ENCODE measurements around the gene GRID1. TPM values are rescaled to one million over a fixed set of nuclear protein-coding genes. Genes with fewer than 3 reads are reported as not detected.

The GRID1 gene
- total RNA-seq, 4 donors from 2014 or later, result 0.03 to 2.7 (median 0.49) TPM

- Histone ChIP-seq H3K36me3 (no peaks in the 10 kb centered on the region), H3K4me1 (peaks cover 0 to 13% (median 0%) of the 10 kb centered on the region in 3 donors), H3K9me3 (no peaks in the 10 kb centered on the region), H3K4me3 (no peak overlapping the region), H3K27me3 (no peaks in the 10 kb centered on the region), H3K27ac (no peak overlapping the region)
- TF ChIP-seq POLR2A (IDR thresholded peaks at IDR 0.05), result no peak
- no peak for TF ChIP-seq CTCF (IDR thresholded peaks at IDR 0.05)
- DNase-seq, result no peak
- WGBS, 2 donors, result 91 to 94% methylated on average over 3 of the region's 3 CpGs
- intact Hi-C loops (cut with DNase I), result no loop called here
Observed at GRCh38 chr10:85787881-85788280, 578.7 kb downstream of the GRID1 start.

DNA sequence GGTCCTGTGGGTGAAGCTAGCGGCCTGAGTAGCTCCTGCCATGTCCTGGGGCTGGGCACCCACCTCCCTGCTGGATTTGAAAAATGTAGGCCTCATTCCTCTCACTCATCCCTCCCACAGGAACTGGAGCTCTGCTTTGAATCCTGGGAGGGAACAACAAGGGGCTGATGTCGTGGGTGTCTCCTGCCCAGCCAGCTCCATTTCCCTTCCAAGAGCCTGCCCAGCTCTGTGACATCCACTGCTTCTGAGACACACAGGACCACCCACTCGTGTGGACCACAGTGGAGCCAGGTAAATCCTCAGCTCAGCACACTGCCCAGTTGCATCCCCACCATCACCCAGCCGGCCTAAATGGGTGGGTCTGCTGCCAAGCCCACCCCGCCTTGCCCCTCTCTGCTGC lies 579.2 kb downstream of the GRID1 start:
- no peaks in the 10 kb centered on the region for H3K9me3 ChIP-seq
- no peak overlapping the region for H3K27ac ChIP-seq
- WGBS, 2 donors, result 54 to 83% methylated on average over 4 of the region's 5 CpGs
- TF ChIP-seq CTCF (IDR thresholded peaks at IDR 0.05) (no peak), POLR2A (IDR thresholded peaks at IDR 0.05) (no peak)
- H3K27me3 ChIP-seq, result no peaks in the 10 kb centered on the region
- peaks cover 0 to 8% (median 0%) of the 10 kb centered on the region in 3 donors for H3K4me1 ChIP-seq
- intact Hi-C loops (cut with DNase I), result no loop called here
- no peak for DNase-seq
- no peak overlapping the region for H3K4me3 ChIP-seq
- H3K36me3 ChIP-seq, result no peaks in the 10 kb centered on the region

GRCh38 chr10:85786401-85786899 lies 580.1 kb downstream of the GRID1 start:
- 55 to 60% methylated on average over 9 to 10 of the region's 10 CpGs for WGBS, 2 donors
- intact Hi-C loops (cut with DNase I), result no loop called here
- DNase-seq, result no peak

GRCh38 chr10:85784792-85785191 lies 581.8 kb downstream of the GRID1 start:
- intact Hi-C loops (cut with DNase I), result no loop called here
- H3K27ac ChIP-seq, result no peak overlapping the region
- no peaks in the 10 kb centered on the region for H3K36me3 ChIP-seq
- H3K9me3 ChIP-seq, result no peaks in the 10 kb centered on the region
- no peak for TF ChIP-seq CTCF (IDR thresholded peaks at IDR 0.05)
- TF ChIP-seq POLR2A (IDR thresholded peaks at IDR 0.05), result no peak
- no peaks in the 10 kb centered on the region for H3K27me3 ChIP-seq
- H3K4me3 ChIP-seq, result no peak overlapping the region
- whole genome bisulfite sequencing, 2 donors, result 67 to 68% methylated on average over 5 of the region's 5 CpGs
- DNase-seq, result no peak
- no peaks in the 10 kb centered on the region for H3K4me1 ChIP-seq

More at GRCh38 chr10:85786401-85786899, 580.1 kb downstream of the GRID1 start:
- no peak overlapping the region for H3K4me3 ChIP-seq
- H3K27me3 ChIP-seq, result no peaks in the 10 kb centered on the region
- no peak overlapping the region for H3K27ac ChIP-seq
- H3K36me3 ChIP-seq, result no peaks in the 10 kb centered on the region
- no peaks in the 10 kb centered on the region for H3K9me3 ChIP-seq
- H3K4me1 ChIP-seq, result no peaks in the 10 kb centered on the region
- TF ChIP-seq CTCF (IDR thresholded peaks at IDR 0.05) (no peak), POLR2A (IDR thresholded peaks at IDR 0.05) (no peak)

GRCh38 chr10:85781404-85781803 lies 585.2 kb downstream of the GRID1 start:
- no peak overlapping the region for H3K27ac ChIP-seq
- WGBS, 2 donors, result 57 to 59% methylated on average over 2 of the region's 2 CpGs
- intact Hi-C loops (cut with DNase I), result no loop called here

More at GRCh38 chr10:85781404-85781803, 585.2 kb downstream of the GRID1 start:
- Histone ChIP-seq H3K36me3 (no peaks in the 10 kb centered on the region), H3K4me1 (no peaks in the 10 kb centered on the region), H3K27me3 (no peaks in the 10 kb centered on the region), H3K4me3 (no peak overlapping the region), H3K9me3 (no peaks in the 10 kb centered on the region)
- TF ChIP-seq CTCF (IDR thresholded peaks at IDR 0.05) (no peak), POLR2A (IDR thresholded peaks at IDR 0.05) (no peak)
- DNase-seq, result no peak

Data from esophagus squamous epithelium (tissue), 5 donors.